HG02970 (cell line): ENCODE results near the gene CAPZB.

Experiments used
- ATAC-seq: cut with Tn5 transposase; IDR thresholded peaks from one replicate; pipeline ENCODE4 v1.9.1; 2021; ENCODE audit warnings: mild to moderate bottlenecking, moderate library complexity, moderate number of reproducible peaks; ENCODE audit not compliant: unreplicated experiment, low FRiP score

Gene CAPZB

GRCh38 chr1:19294638-19295037, 190.7 kb downstream of the CAPZB start:
- no peak for ATAC-seq

GRCh38 chr1:19289244-19289643, 196.1 kb downstream of the CAPZB start:
- no peak for ATAC-seq
